ENCODE results near the gene GSG1L. TPM values are rescaled to one million over a fixed set of nuclear protein-coding genes. Genes with fewer than 3 reads are reported as not detected.
"Not testable (repeated sequence)": the region's sequence is repeated elsewhere in the genome, so short reads cannot be mapped to it uniquely, and the experiment has no call there.

The GSG1L gene
- total and polyA plus RNA-seq, 4 donors = 0.14 to 1.3 (median 0.24) TPM

GRCh38 chr16:27746076-27746855, 317.2 kb downstream of the GSG1L start:
- WGBS, 2 donors = 96 to 97% methylated on average over 18 of the region's 18 CpGs
- H3K9me3 ChIP-seq (ENCODE audit: control insufficient read depth in 4 of 4, insufficient read depth in 3 of 4, low read length in 3 of 4) = no peaks in the 10 kb centered on the region
- no peak overlapping the region for H3K9ac ChIP-seq (ENCODE audit: insufficient read depth in 1 of 2, low read length in 2 of 2)
- no peak overlapping the region for H3K27ac ChIP-seq (ENCODE audit: low read depth in 1 of 2, low read length in 1 of 2)
- DNase-seq (no peak), ATAC-seq (ENCODE audit: insufficient read depth, low FRiP score) (no peak)
- H3K4me3 ChIP-seq = no peak overlapping the region
- no peak for TF ChIP-seq CTCF (IDR thresholded peaks at IDR 0.05; ENCODE audit: control extremely low read depth, extremely low read depth)
- no peaks in the 10 kb centered on the region for H3K27me3 ChIP-seq (ENCODE audit: control insufficient read depth in 3 of 3, insufficient read depth in 3 of 3, low read length in 2 of 3)
- H3K36me3 ChIP-seq (ENCODE audit: control insufficient read depth in 4 of 4, insufficient read depth in 4 of 4, low read length in 4 of 4) = peaks cover 0 to 7% (median 5%) of the 10 kb centered on the region in 4 donors
- peaks cover 0 to 3% (median 0%) of the 10 kb centered on the region in 5 donors for H3K4me1 ChIP-seq (ENCODE audit: control insufficient read depth in 5 of 5, insufficient read depth in 5 of 5, low read length in 5 of 5)

GRCh38 chr16:27745348-27745747, 318.2 kb downstream of the GSG1L start:
- ATAC-seq (ENCODE audit: insufficient read depth, low FRiP score) = no peak

DNA sequence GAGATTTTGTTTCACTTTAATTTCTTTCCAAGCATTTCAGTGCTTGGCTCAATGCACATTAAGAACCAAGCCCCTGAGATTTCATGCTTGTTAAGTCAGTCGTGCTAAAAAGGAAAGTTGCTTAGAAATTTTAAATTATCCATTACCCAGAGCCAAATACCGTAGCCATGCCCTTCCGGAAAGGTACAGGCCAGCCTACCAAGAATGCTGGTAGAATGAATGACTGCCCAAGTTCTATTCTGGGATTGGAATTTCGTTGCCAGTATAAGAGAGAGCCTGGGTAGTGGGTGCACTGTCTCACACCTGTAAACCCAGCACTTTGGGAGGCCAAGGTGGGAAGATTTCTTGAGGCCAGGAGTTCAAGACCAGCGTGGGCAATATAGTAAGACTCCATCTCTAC, 319.6 kb downstream of the GSG1L start:
- H3K27me3 ChIP-seq (ENCODE audit: control insufficient read depth in 3 of 3, insufficient read depth in 3 of 3, low read length in 2 of 3) = no peaks in the 10 kb centered on the region
- DNase-seq (no peak), ATAC-seq (ENCODE audit: insufficient read depth, low FRiP score) (no peak)
- peaks cover 0 to 3% (median 0%) of the 10 kb centered on the region in 5 donors for H3K4me1 ChIP-seq (ENCODE audit: control insufficient read depth in 5 of 5, insufficient read depth in 5 of 5, low read length in 5 of 5)
- no peak for TF ChIP-seq CTCF (IDR thresholded peaks at IDR 0.05; ENCODE audit: control extremely low read depth, extremely low read depth)
- no peaks in the 10 kb centered on the region for H3K9me3 ChIP-seq (ENCODE audit: control insufficient read depth in 4 of 4, insufficient read depth in 3 of 4, low read length in 3 of 4)
- 93 to 97% methylated on average over 5 of the region's 5 CpGs for WGBS, 2 donors
- H3K9ac ChIP-seq (ENCODE audit: insufficient read depth in 1 of 2, low read length in 2 of 2) = no peak overlapping the region
- H3K36me3 ChIP-seq (ENCODE audit: control insufficient read depth in 4 of 4, insufficient read depth in 4 of 4, low read length in 4 of 4) = peaks cover 0 to 9% (median 6%) of the 10 kb centered on the region in 4 donors
- no peak overlapping the region for H3K4me3 ChIP-seq
- H3K27ac ChIP-seq (ENCODE audit: low read depth in 1 of 2, low read length in 1 of 2) = no peak overlapping the region

More at GRCh38 chr16:27745348-27745747, 318.2 kb downstream of the GSG1L start:
- DNase-seq = no peak
- H3K4me3 ChIP-seq = no peak overlapping the region
- H3K4me1 ChIP-seq (ENCODE audit: control insufficient read depth in 5 of 5, insufficient read depth in 5 of 5, low read length in 5 of 5) = peaks cover 0 to 3% (median 0%) of the 10 kb centered on the region in 5 donors
- WGBS, 2 donors = 83 to 92% methylated on average over 3 of the region's 3 CpGs
- no peak for TF ChIP-seq CTCF (IDR thresholded peaks at IDR 0.05; ENCODE audit: control extremely low read depth, extremely low read depth)
- no peak overlapping the region for H3K9ac ChIP-seq (ENCODE audit: insufficient read depth in 1 of 2, low read length in 2 of 2)
- peaks cover 0 to 9% (median 8%) of the 10 kb centered on the region in 4 donors for H3K36me3 ChIP-seq (ENCODE audit: control insufficient read depth in 4 of 4, insufficient read depth in 4 of 4, low read length in 4 of 4)
- no peaks in the 10 kb centered on the region for H3K27me3 ChIP-seq (ENCODE audit: control insufficient read depth in 3 of 3, insufficient read depth in 3 of 3, low read length in 2 of 3)
- no peak overlapping the region for H3K27ac ChIP-seq (ENCODE audit: low read depth in 1 of 2, low read length in 1 of 2)
- no peaks in the 10 kb centered on the region for H3K9me3 ChIP-seq (ENCODE audit: control insufficient read depth in 4 of 4, insufficient read depth in 3 of 4, low read length in 3 of 4)

GRCh38 chr16:27743001-27743400, 320.5 kb downstream of the GSG1L start:
- H3K36me3 ChIP-seq (ENCODE audit: control insufficient read depth in 4 of 4, insufficient read depth in 4 of 4, low read length in 4 of 4); H3K9ac ChIP-seq (ENCODE audit: insufficient read depth in 1 of 2, low read length in 2 of 2); H3K4me1 ChIP-seq (ENCODE audit: control insufficient read depth in 5 of 5, insufficient read depth in 5 of 5, low read length in 5 of 5); H3K4me3 ChIP-seq; H3K9me3 ChIP-seq (ENCODE audit: control insufficient read depth in 4 of 4, insufficient read depth in 3 of 4, low read length in 3 of 4); H3K27ac ChIP-seq (ENCODE audit: low read depth in 1 of 2, low read length in 1 of 2); H3K27me3 ChIP-seq (ENCODE audit: control insufficient read depth in 3 of 3, insufficient read depth in 3 of 3, low read length in 2 of 3); DNase-seq; ATAC-seq (ENCODE audit: insufficient read depth, low FRiP score): not testable (repeated sequence)
- WGBS, 2 donors = 97 to 100% methylated on average over 3 of the region's 3 CpGs
